Activated naive CD4-positive, alpha-beta T cell treated with anti-CD3 and anti-CD28 coated beads, Interleukin-2, amount 10 ng/mL, durations not matched to agents 7 days and 5 days (primary cell): Measurements from ENCODE around the gene RPS4Y1.
"Not testable (repeated sequence)": the region's sequence is repeated elsewhere in the genome, so short reads cannot be mapped to it uniquely, and the experiment has no call there.

ENCODE experiments used
- CTCF ChIA-PET: fragments of 350-600 bp; sonication (Branson Sonifier 250); formaldehyde crosslinking; loops from one replicate; lab custom pipeline; 2021; ENCODE audit warnings: antibody characterized with exemption; lab: Charles Lee
- DNase-seq: peaks from one replicate; pipeline ENCODE4 v3.0.0-alpha.2; 2020
- H3K27ac Mint-ChIP-seq: one replicate; pipeline ENCODE4 v1.8.0; 2021; ENCODE audit warnings: mild to moderate bottlenecking, moderate library complexity, mixed read lengths
- H3K27me3 Mint-ChIP-seq: one replicate; pipeline ENCODE4 v1.8.0; 2021; ENCODE audit warnings: mild to moderate bottlenecking, mixed read lengths
- H3K36me3 Mint-ChIP-seq: one replicate; pipeline ENCODE4 v1.8.0; 2021; ENCODE audit warnings: mixed read lengths
- H3K4me1 Mint-ChIP-seq: one replicate; pipeline ENCODE4 v1.8.0; 2021; ENCODE audit warnings: mixed read lengths
- H3K4me3 Mint-ChIP-seq: one replicate; pipeline ENCODE4 v1.8.0; 2021; ENCODE audit warnings: mild to moderate bottlenecking, moderate library complexity, mixed read lengths
- H3K9me3 Mint-ChIP-seq: one replicate; pipeline ENCODE4 v1.8.0; 2021; ENCODE audit warnings: mixed read lengths

The RPS4Y1 gene

GRCh38 chrY:2857686-2858085, 16.3 kb downstream of the RPS4Y1 start:
- CTCF ChIA-PET: interaction anchor here (1.1 kb wide), 1 partner anchor 56 kb away, joined by 3 read pairs; no protein-coding TSS in a partner anchor
- no peak for DNase-seq
- Mint-ChIP-seq H3K27me3 (no peaks in the 10 kb centered on the region), H3K4me3 (no peak overlapping the region), H3K36me3 (peaks cover 84% of the 10 kb centered on the region), H3K27ac (peak overlapping the region; percentile 92), H3K9me3 (peaks cover 9% of the 10 kb centered on the region), H3K4me1 (peaks cover 84% of the 10 kb centered on the region)

- Mint-ChIP-seq H3K36me3 (peaks cover 82% of the 10 kb centered on the region), H3K4me1 (peaks cover 84% of the 10 kb centered on the region), H3K4me3 (no peak overlapping the region), H3K9me3 (peaks cover 9% of the 10 kb centered on the region), H3K27ac (peak overlapping the region; percentile 42), H3K27me3 (no peaks in the 10 kb centered on the region)
- DNase-seq: no peak
- CTCF ChIA-PET: no interaction called here
Measured at GRCh38 chrY:2859782-2860181, 18.4 kb downstream of the RPS4Y1 start.

- CTCF ChIA-PET: no interaction called here
- Mint-ChIP-seq H3K9me3 (peaks cover 8% of the 10 kb centered on the region), H3K36me3 (peaks cover 80% of the 10 kb centered on the region), H3K4me3 (no peak overlapping the region), H3K27me3 (no peaks in the 10 kb centered on the region), H3K27ac (peak overlapping the region; percentile 77), H3K4me1 (peaks cover 80% of the 10 kb centered on the region)
- no peak for DNase-seq
Measured at GRCh38 chrY:2860511-2860910, 19.1 kb downstream of the RPS4Y1 start.

- Mint-ChIP-seq H3K4me1 (peaks cover 28% of the 10 kb centered on the region), H3K27me3 (no peaks in the 10 kb centered on the region), H3K27ac (no peak overlapping the region), H3K36me3 (peaks cover 65% of the 10 kb centered on the region), H3K9me3 (peaks cover 2% of the 10 kb centered on the region), H3K4me3 (no peak overlapping the region)
- CTCF ChIA-PET: no interaction called here
- no peak for DNase-seq
Measured at GRCh38 chrY:2866581-2866980, 25.2 kb downstream of the RPS4Y1 start.

GRCh38 chrY:2867469-2867868, 26.1 kb downstream of the RPS4Y1 start:
- no peak overlapping the region for H3K4me3 Mint-ChIP-seq
- no peak for DNase-seq
- H3K9me3 Mint-ChIP-seq: peaks cover 4% of the 10 kb centered on the region
- H3K36me3 Mint-ChIP-seq: peaks cover 65% of the 10 kb centered on the region
- H3K27ac Mint-ChIP-seq: no peak overlapping the region
- peaks cover 24% of the 10 kb centered on the region for H3K4me1 Mint-ChIP-seq
- CTCF ChIA-PET: no interaction called here
- no peaks in the 10 kb centered on the region for H3K27me3 Mint-ChIP-seq

GRCh38 chrY:2868035-2868607, 26.7 kb downstream of the RPS4Y1 start:
- peaks cover 4% of the 10 kb centered on the region for H3K9me3 Mint-ChIP-seq
- H3K4me3 Mint-ChIP-seq: no peak overlapping the region
- CTCF ChIA-PET: no interaction called here
- H3K27ac Mint-ChIP-seq: no peak overlapping the region
- H3K36me3 Mint-ChIP-seq: peaks cover 59% of the 10 kb centered on the region
- DNase-seq: no peak
- H3K4me1 Mint-ChIP-seq: peaks cover 19% of the 10 kb centered on the region
- no peaks in the 10 kb centered on the region for H3K27me3 Mint-ChIP-seq

- H3K27me3 Mint-ChIP-seq, H3K4me3 Mint-ChIP-seq, H3K4me1 Mint-ChIP-seq, DNase-seq, CTCF ChIA-PET, H3K27ac Mint-ChIP-seq, H3K9me3 Mint-ChIP-seq: not testable (repeated sequence)
- H3K36me3 Mint-ChIP-seq: peaks cover 40% of the 10 kb centered on the region
Measured at GRCh38 chrY:2872234-2872633, 30.8 kb downstream of the RPS4Y1 start.

- Mint-ChIP-seq H3K9me3 (peaks cover 4% of the 10 kb centered on the region), H3K27me3 (no peaks in the 10 kb centered on the region), H3K4me1 (peaks cover 6% of the 10 kb centered on the region), H3K27ac (no peak overlapping the region), H3K4me3 (no peak overlapping the region), H3K36me3 (peaks cover 27% of the 10 kb centered on the region)
- CTCF ChIA-PET: no interaction called here
- no peak for DNase-seq
Measured at GRCh38 chrY:2874211-2874610, 32.8 kb downstream of the RPS4Y1 start.

GRCh38 chrY:2883561-2883960, 42.2 kb downstream of the RPS4Y1 start:
- H3K4me1 Mint-ChIP-seq: peaks cover 22% of the 10 kb centered on the region
- H3K27ac Mint-ChIP-seq: no peak overlapping the region
- peaks cover 12% of the 10 kb centered on the region for H3K9me3 Mint-ChIP-seq
- no peaks in the 10 kb centered on the region for H3K27me3 Mint-ChIP-seq
- DNase-seq: no peak
- H3K36me3 Mint-ChIP-seq: peaks cover 18% of the 10 kb centered on the region
- CTCF ChIA-PET: no interaction called here
- no peak overlapping the region for H3K4me3 Mint-ChIP-seq

- Mint-ChIP-seq H3K4me3 (no peak overlapping the region), H3K9me3 (peaks cover 12% of the 10 kb centered on the region), H3K27me3 (no peaks in the 10 kb centered on the region), H3K4me1 (peaks cover 22% of the 10 kb centered on the region), H3K27ac (no peak overlapping the region), H3K36me3 (peaks cover 15% of the 10 kb centered on the region)
- CTCF ChIA-PET: no interaction called here
- DNase-seq: no peak
Measured at GRCh38 chrY:2885880-2886279, 44.5 kb downstream of the RPS4Y1 start.

- H3K9me3 Mint-ChIP-seq: peaks cover 12% of the 10 kb centered on the region
- H3K4me1 Mint-ChIP-seq: peaks cover 22% of the 10 kb centered on the region
- H3K27me3 Mint-ChIP-seq: no peaks in the 10 kb centered on the region
- no peak overlapping the region for H3K4me3 Mint-ChIP-seq
- H3K36me3 Mint-ChIP-seq: peaks cover 15% of the 10 kb centered on the region
- CTCF ChIA-PET: no interaction called here
- peak overlapping the region; percentile 92 for H3K27ac Mint-ChIP-seq
- peak; percentile 56 for DNase-seq
Measured at GRCh38 chrY:2887386-2887785, 46.0 kb downstream of the RPS4Y1 start.

- Mint-ChIP-seq H3K4me3 (peak overlapping the region; percentile 6), H3K36me3 (peaks cover 15% of the 10 kb centered on the region), H3K27me3 (no peaks in the 10 kb centered on the region), H3K9me3 (peaks cover 12% of the 10 kb centered on the region), H3K27ac (peak overlapping the region; percentile 92), H3K4me1 (peaks cover 22% of the 10 kb centered on the region)
- CTCF ChIA-PET: interaction anchor here (1.1 kb wide), 1 partner anchor 25 kb away, joined by 4 read pairs; no protein-coding TSS in a partner anchor
- no peak for DNase-seq
Measured at GRCh38 chrY:2887955-2888354, 46.6 kb downstream of the RPS4Y1 start.

GRCh38 chrY:2893471-2893870, 52.1 kb downstream of the RPS4Y1 start:
- CTCF ChIA-PET: no interaction called here
- DNase-seq: no peak
- no peak overlapping the region for H3K4me3 Mint-ChIP-seq
- no peaks in the 10 kb centered on the region for H3K36me3 Mint-ChIP-seq
- no peaks in the 10 kb centered on the region for H3K27me3 Mint-ChIP-seq
- H3K9me3 Mint-ChIP-seq: no peaks in the 10 kb centered on the region
- no peak overlapping the region for H3K27ac Mint-ChIP-seq
- peaks cover 1% of the 10 kb centered on the region for H3K4me1 Mint-ChIP-seq

- H3K4me1 Mint-ChIP-seq: no peaks in the 10 kb centered on the region
- no peaks in the 10 kb centered on the region for H3K36me3 Mint-ChIP-seq
- H3K27me3 Mint-ChIP-seq: no peaks in the 10 kb centered on the region
- CTCF ChIA-PET: no interaction called here
- no peak overlapping the region for H3K4me3 Mint-ChIP-seq
- DNase-seq: no peak
- H3K9me3 Mint-ChIP-seq: peaks cover 3% of the 10 kb centered on the region
- H3K27ac Mint-ChIP-seq: no peak overlapping the region
Measured at GRCh38 chrY:2896050-2896449, 54.6 kb downstream of the RPS4Y1 start.

GRCh38 chrY:2907356-2907755, 66.0 kb downstream of the RPS4Y1 start:
- CTCF ChIA-PET: no interaction called here
- Mint-ChIP-seq H3K27me3 (peaks cover 3% of the 10 kb centered on the region), H3K27ac (no peak overlapping the region), H3K9me3 (peaks cover 6% of the 10 kb centered on the region), H3K4me3 (no peak overlapping the region), H3K4me1 (peaks cover 2% of the 10 kb centered on the region), H3K36me3 (peaks cover 2% of the 10 kb centered on the region)
- DNase-seq: no peak
